NCI-H82 (cell line): ENCODE measurements around the gene RBKS.

Experiments used
- DNase-seq: peaks from one replicate; lab custom pipeline; 2025; lab: John Stamatoyannopoulos, UW

Gene RBKS

DNA sequence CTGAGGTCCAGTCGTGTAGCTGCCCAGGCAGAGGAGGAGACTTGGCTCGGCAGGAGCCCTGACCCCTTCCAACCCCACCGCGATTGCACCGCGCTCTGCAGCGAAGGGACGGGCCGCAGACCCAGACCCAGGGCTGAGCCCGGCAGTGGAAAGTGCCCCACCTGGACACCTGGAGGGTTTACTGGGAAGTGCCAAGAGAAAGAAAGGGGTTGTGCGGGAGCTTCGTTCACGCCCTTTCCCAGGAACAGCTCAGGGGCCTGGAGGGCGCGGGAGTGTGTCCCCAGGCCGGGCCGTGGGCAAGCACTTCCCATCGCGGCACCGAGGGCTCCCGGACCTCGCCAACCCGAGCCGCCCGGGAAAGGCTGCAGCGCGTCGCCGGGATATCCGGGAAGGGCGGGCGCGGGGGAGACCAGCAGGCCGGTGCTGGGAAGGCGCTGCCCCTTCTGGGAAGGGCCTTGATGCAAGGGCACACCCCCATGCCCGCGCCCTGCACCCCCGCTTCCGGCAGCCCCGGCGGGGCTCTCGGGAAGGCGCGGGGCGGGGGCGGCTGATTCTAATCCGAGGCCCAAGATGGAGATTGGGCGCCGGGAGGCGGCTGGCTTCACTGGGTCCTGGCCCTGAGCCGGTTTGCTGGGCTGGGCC lies 154.8 kb downstream of the RBKS start:
- DNase-seq: peak; percentile 21

DNA sequence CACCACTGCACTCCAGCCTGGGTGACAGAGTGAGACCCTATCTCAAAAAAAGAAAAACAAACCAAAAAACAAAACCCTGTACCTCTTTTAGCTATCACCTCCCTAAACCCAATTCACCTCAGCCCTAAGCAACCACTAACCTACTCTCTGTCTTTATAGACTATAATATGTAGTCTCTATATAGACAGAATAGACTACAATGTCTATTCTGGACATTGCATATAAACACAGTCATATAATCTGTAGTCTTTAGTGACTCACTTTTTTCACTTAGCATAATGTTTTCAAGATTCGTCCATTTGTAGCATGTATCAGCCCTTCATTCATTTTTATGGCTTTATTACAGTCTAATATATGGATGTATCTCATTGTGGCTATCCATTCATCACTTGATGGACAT lies 155.9 kb downstream of the RBKS start:
- no peak for DNase-seq
